ENCODE measurements around the gene MAFG. TPM values are rescaled to one million over a fixed set of nuclear protein-coding genes. Genes with fewer than 3 reads are reported as not detected.

The MAFG gene
- total RNA-seq, 1 experiment from 2014 or later = 49.7 TPM

- H3K36me3 ChIP-seq (ENCODE audit: insufficient read depth, low read length, poor library complexity, severe bottlenecking) = no peaks in the 10 kb centered on the region
- peaks cover 7% of the 10 kb centered on the region for H3K4me1 ChIP-seq (ENCODE audit: insufficient read depth, low read length, poor library complexity, severe bottlenecking)
- intact Hi-C loops (cut with micrococcal nuclease; ENCODE audit: unreplicated experiment) = no loop called here
- TF ChIP-seq EZH2 (IDR thresholded peaks at IDR 0.05; ENCODE audit: borderline replicate concordance, low read depth, low read length, poor library complexity, severe bottlenecking) = no peak
- TF ChIP-seq, protein P1, sequence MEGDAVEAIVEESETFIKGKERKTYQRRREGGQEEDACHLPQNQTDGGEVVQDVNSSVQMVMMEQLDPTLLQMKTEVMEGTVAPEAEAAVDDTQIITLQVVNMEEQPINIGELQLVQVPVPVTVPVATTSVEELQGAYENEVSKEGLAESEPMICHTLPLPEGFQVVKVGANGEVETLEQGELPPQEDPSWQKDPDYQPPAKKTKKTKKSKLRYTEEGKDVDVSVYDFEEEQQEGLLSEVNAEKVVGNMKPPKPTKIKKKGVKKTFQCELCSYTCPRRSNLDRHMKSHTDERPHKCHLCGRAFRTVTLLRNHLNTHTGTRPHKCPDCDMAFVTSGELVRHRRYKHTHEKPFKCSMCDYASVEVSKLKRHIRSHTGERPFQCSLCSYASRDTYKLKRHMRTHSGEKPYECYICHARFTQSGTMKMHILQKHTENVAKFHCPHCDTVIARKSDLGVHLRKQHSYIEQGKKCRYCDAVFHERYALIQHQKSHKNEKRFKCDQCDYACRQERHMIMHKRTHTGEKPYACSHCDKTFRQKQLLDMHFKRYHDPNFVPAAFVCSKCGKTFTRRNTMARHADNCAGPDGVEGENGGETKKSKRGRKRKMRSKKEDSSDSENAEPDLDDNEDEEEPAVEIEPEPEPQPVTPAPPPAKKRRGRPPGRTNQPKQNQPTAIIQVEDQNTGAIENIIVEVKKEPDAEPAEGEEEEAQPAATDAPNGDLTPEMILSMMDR (conservative IDR thresholded peaks at IDR 0.05; ENCODE audit: low read depth, low read length) = no peak
- H3K27ac ChIP-seq (ENCODE audit: low read depth, low read length, poor library complexity, severe bottlenecking) = no peak overlapping the region
- peaks cover 11% of the 10 kb centered on the region for H3K27me3 ChIP-seq (replicated peaks; ENCODE audit: insufficient read depth, low read depth, low read length, poor library complexity)
- BruUV-seq (replicated peaks) = no TSS peak
- H3K4me3 ChIP-seq (ENCODE audit: low read depth, low read length, poor library complexity, severe bottlenecking) = no peak overlapping the region
- H3K9me3 ChIP-seq (ENCODE audit: low read depth, low read length, poor library complexity, severe bottlenecking) = no peaks in the 10 kb centered on the region
- no peak for DNase-seq (ENCODE audit: low spot score)
- ChIA-PET POLR2A (ENCODE audit: low non-redundant PET) (no interaction called here), CTCF (interaction anchor here (1.6 kb wide), 1 partner anchor 8 kb away, joined by 4 read pairs; no protein-coding TSS in a partner anchor)
Observed at GRCh38 chr17:81967244-81967532, 39.7 kb upstream of the MAFG start.

GRCh38 chr17:81966343-81967243, 39.1 kb upstream of the MAFG start:
- CTCF ChIA-PET = interaction anchor here (1.6 kb wide), 1 partner anchor 7 kb away, joined by 4 read pairs; no protein-coding TSS in a partner anchor

DNA sequence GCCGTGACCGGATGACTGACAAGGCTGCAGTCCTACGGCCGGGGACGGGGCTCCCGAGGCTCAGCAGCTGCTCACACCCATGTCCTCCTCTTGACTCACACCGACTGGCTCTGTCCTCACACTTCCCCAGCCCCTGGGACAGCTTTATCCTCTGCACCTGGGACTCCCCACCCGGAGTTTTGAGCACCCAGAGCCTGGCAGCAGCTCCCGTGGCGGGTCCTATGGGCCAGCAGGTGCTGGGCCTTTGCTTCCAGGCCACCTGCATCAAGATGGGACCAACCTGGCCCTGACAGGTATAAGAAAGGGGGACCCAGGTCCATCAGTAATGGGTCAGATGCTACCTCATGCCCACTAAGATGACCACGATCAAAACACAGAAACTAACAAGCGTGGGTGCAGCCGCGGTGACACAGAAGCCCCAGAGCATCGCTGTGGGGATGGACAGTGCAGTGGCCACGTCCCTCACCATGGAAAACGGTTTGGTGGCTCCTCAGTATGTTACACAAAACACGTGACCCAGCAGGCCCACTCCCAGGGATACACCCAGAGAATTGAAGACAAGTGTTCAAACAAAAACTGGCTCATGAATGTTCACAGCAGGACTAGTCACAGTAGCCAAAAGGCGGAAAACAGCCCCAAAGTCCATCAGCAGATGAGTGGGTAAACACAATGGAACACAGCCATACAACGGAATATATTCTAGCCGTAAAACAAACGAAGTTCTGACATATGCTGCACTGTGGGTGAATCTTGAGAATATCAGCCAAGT, 36.7 kb upstream of the MAFG start:
- no peak overlapping the region for H3K27ac ChIP-seq (ENCODE audit: low read depth, low read length, poor library complexity, severe bottlenecking)
- H3K9me3 ChIP-seq (ENCODE audit: low read depth, low read length, poor library complexity, severe bottlenecking) = no peaks in the 10 kb centered on the region
- H3K4me1 ChIP-seq (ENCODE audit: insufficient read depth, low read length, poor library complexity, severe bottlenecking) = peaks cover 7% of the 10 kb centered on the region
- ChIA-PET CTCF (interaction anchor here (0.6 to 0.7 kb wide), 2 partner anchors 58 to 280 kb away, joined by 5 to 6 read pairs; partner anchors contain the start of genes ARL16 and HGS), POLR2A (ENCODE audit: low non-redundant PET) (no interaction called here)
- intact Hi-C loops (cut with micrococcal nuclease; ENCODE audit: unreplicated experiment) = no loop called here
- TF ChIP-seq, protein P1 (conservative IDR thresholded peaks at IDR 0.05; ENCODE audit: low read depth, low read length) = no peak
- no peak for TF ChIP-seq EZH2 (IDR thresholded peaks at IDR 0.05; ENCODE audit: borderline replicate concordance, low read depth, low read length, poor library complexity, severe bottlenecking)
- H3K4me3 ChIP-seq (ENCODE audit: low read depth, low read length, poor library complexity, severe bottlenecking) = no peak overlapping the region
- H3K27me3 ChIP-seq (replicated peaks; ENCODE audit: insufficient read depth, low read depth, low read length, poor library complexity) = peaks cover 35% of the 10 kb centered on the region
- no peaks in the 10 kb centered on the region for H3K36me3 ChIP-seq (ENCODE audit: insufficient read depth, low read length, poor library complexity, severe bottlenecking)
- DNase-seq (ENCODE audit: low spot score) = no peak
- no TSS peak for BruUV-seq (replicated peaks)

More at GRCh38 chr17:81966343-81967243, 39.1 kb upstream of the MAFG start:
- Histone ChIP-seq H3K4me3 (ENCODE audit: low read depth, low read length, poor library complexity, severe bottlenecking) (no peak overlapping the region), H3K36me3 (ENCODE audit: insufficient read depth, low read length, poor library complexity, severe bottlenecking) (no peaks in the 10 kb centered on the region), H3K27ac (ENCODE audit: low read depth, low read length, poor library complexity, severe bottlenecking) (no peak overlapping the region), H3K27me3 (replicated peaks; ENCODE audit: insufficient read depth, low read depth, low read length, poor library complexity) (peaks cover 17% of the 10 kb centered on the region), H3K9me3 (ENCODE audit: low read depth, low read length, poor library complexity, severe bottlenecking) (no peaks in the 10 kb centered on the region), H3K4me1 (ENCODE audit: insufficient read depth, low read length, poor library complexity, severe bottlenecking) (peaks cover 7% of the 10 kb centered on the region)
- intact Hi-C loops (cut with micrococcal nuclease; ENCODE audit: unreplicated experiment) = no loop called here
- POLR2A ChIA-PET (ENCODE audit: low non-redundant PET) = no interaction called here
- DNase-seq (ENCODE audit: low spot score) = no peak
- TF ChIP-seq, protein P1 (conservative IDR thresholded peaks at IDR 0.05; ENCODE audit: low read depth, low read length) = no peak
- TF ChIP-seq EZH2 (IDR thresholded peaks at IDR 0.05; ENCODE audit: borderline replicate concordance, low read depth, low read length, poor library complexity, severe bottlenecking) = no peak
- no TSS peak for BruUV-seq (replicated peaks)
